GM12874 (cell line): ENCODE results near the gene EIF4H.

Source experiments
- CTCF ChIP-seq: IDR thresholded peaks from 2 replicates; pipeline ENCODE4 v1.5.1; 2011; ENCODE audit warnings: low read depth, mild to moderate bottlenecking, control low read depth, low read length, moderate library complexity; ENCODE audit not compliant: insufficient read depth

Gene EIF4H

GRCh38 chr7:74203956-74204618, 29.9 kb downstream of the EIF4H start:
- TF ChIP-seq CTCF = no peak

GRCh38 chr7:74206589-74207120, 32.5 kb downstream of the EIF4H start:
- TF ChIP-seq CTCF = peak; percentile 95

- no peak for TF ChIP-seq CTCF
Observed at GRCh38 chr7:74207586-74207985, 33.4 kb downstream of the EIF4H start.

- TF ChIP-seq CTCF = no peak
Observed at GRCh38 chr7:74212661-74213060, 38.5 kb downstream of the EIF4H start.

GRCh38 chr7:74214816-74215630, 40.9 kb downstream of the EIF4H start:
- TF ChIP-seq CTCF = no peak

GRCh38 chr7:74215921-74216320, 41.8 kb downstream of the EIF4H start:
- no peak for TF ChIP-seq CTCF

GRCh38 chr7:74216361-74216761, 42.2 kb downstream of the EIF4H start:
- TF ChIP-seq CTCF = no peak
